Body of pancreas (tissue), 4 donors: Measurements from ENCODE around the gene SAA1. TPM values are rescaled to one million over a fixed set of nuclear protein-coding genes. Genes with fewer than 3 reads are reported as not detected.

Experiments used
- ATAC-seq: fragments of 150-250 bp; one replicate; pipeline ENCODE4 v1.9.1; 2016
- DNase-seq, 4 donors: peaks; one replicate each; pipeline ENCODE4 v3.0.0-alpha.2; 2019
- H3K27ac ChIP-seq, 4 donors: fragments of 200-600 bp; sonication (generic); 1 replicate in 3 of 4; 2 replicates in 1 of 4; pipeline versions ENCODE4 v1.5.1 to v1.6.1; 2016 to 2019; ENCODE audit warnings: mild to moderate bottlenecking in 1 of 4, mixed read lengths in 1 of 4, moderate library complexity in 1 of 4
- H3K27me3 ChIP-seq, 2 donors: fragments of 200-600 bp; sonication (generic); one replicate each; pipeline ENCODE4 v1.6.0; 2016; ENCODE audit warnings: mild to moderate bottlenecking in 1 of 2
- H3K36me3 ChIP-seq, 2 donors: fragments of 200-600 bp; sonication (generic); replicated peaks in 1 of 2; 2 replicates each; pipeline ENCODE4 v1.5.1; 2016; ENCODE audit warnings: low read depth in 2 of 2; ENCODE audit not compliant: insufficient read depth in 1 of 2
- H3K4me1 ChIP-seq: fragments of 200-600 bp; sonication (generic); one replicate; pipeline ENCODE4 v1.6.0; 2016
- H3K4me3 ChIP-seq, 2 donors: fragments of 200-600 bp; sonication (generic); 1 replicate in 1 of 2; 2 replicates in 1 of 2; pipeline ENCODE4 v1.5.1; 2016 to 2019
- H3K9me3 ChIP-seq, 3 donors: fragments of 200-600 bp; sonication (generic); 1 replicate in 2 of 3; 2 replicates in 1 of 3; pipeline ENCODE4 v1.5.1; 2016
- CTCF ChIP-seq, 7 experiments: fragments of 450-650 bp in 4 of 7; fragments of 200-600 bp in 3 of 7; sonication (generic) in 3 of 7; IDR thresholded peaks; one replicate each; pipeline ENCODE4 v1.5.1; 2016 to 2019; ENCODE audit warnings: antibody characterized with exemption in 7 of 7
- POLR2A ChIP-seq, 3 donors: fragments of 450-650 bp; IDR thresholded peaks; one replicate each; pipeline ENCODE4 v1.6.1; 2016; ENCODE audit warnings: antibody characterized with exemption in 3 of 3, mild to moderate bottlenecking in 2 of 3
- WGBS, 2 donors: methylation state at CpG; one replicate each; pipeline ENCODE4 v1.1.5; 2017; 5-methylcytosine and 5-hydroxymethylcytosine counted together
- intact Hi-C: fragments of 100-400 bp; cut with DNase I; formaldehyde crosslinking; loops from one replicate; pipeline ENCODE4 v1.15.1; 2023
- total RNA-seq, 2 donors: library from RNA; depleted of rRNA; stranded (reverse); fragments of >200 nt; gene quantifications; one replicate each; pipeline ENCODE4 v1.1.0, GENCODE V29; 2016

The SAA1 gene
- total RNA-seq, 2 donors from 2014 or later, result 24.1 to 450 TPM

- ATAC-seq (no peak), DNase-seq (no peak)
- Histone ChIP-seq H3K27me3 (no peaks in the 10 kb centered on the region), H3K4me3 (no peak overlapping the region), H3K36me3 (no peaks in the 10 kb centered on the region), H3K27ac (no peak overlapping the region), H3K4me1 (no peaks in the 10 kb centered on the region), H3K9me3 (no peaks in the 10 kb centered on the region)
- WGBS, 2 donors, result 51 to 59% methylated on average over 2 of the region's 2 CpGs
- intact Hi-C loops, result no loop called here
- TF ChIP-seq POLR2A (IDR thresholded peaks at IDR 0.05), result no peak
- no peak for TF ChIP-seq CTCF (IDR thresholded peaks at IDR 0.05)
These were observed 40.2 kb upstream of the SAA1 start for GRCh38 chr11:18225913-18226312.

GRCh38 chr11:18229501-18229900, 36.6 kb upstream of the SAA1 start:
- no peaks in the 10 kb centered on the region for H3K4me1 ChIP-seq
- H3K27me3 ChIP-seq, result no peaks in the 10 kb centered on the region
- ATAC-seq (no peak), DNase-seq (no peak)
- no peaks in the 10 kb centered on the region for H3K9me3 ChIP-seq
- no peaks in the 10 kb centered on the region for H3K36me3 ChIP-seq
- 57 to 71% methylated on average over 3 of the region's 3 CpGs for WGBS, 2 donors
- H3K27ac ChIP-seq, result no peak overlapping the region
- intact Hi-C loops, result no loop called here
- TF ChIP-seq POLR2A (IDR thresholded peaks at IDR 0.05), result no peak
- no peak for TF ChIP-seq CTCF (IDR thresholded peaks at IDR 0.05)
- H3K4me3 ChIP-seq, result no peak overlapping the region

DNA sequence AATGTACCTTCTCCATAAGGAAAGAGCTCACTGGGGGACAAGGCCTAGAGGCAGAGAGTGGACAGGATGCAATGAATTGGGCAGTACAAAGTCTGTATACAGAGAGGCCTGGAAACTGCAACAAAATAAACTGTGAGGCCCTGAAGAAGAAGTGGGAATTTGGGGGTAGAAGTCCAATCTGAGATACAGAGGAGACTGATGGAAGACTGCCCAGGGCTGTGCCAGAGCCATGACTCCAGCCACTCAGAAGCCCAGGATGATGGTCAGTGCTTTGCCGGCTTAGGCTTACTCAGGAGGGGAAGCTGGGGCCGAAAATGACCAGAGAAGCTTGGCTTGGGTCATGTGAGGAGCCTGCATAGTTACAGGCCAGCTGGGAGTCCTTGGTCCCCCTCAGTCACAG, 35.2 kb upstream of the SAA1 start:
- Histone ChIP-seq H3K4me3 (no peak overlapping the region), H3K27me3 (no peaks in the 10 kb centered on the region), H3K4me1 (no peaks in the 10 kb centered on the region), H3K9me3 (no peaks in the 10 kb centered on the region), H3K36me3 (no peaks in the 10 kb centered on the region), H3K27ac (no peak overlapping the region)
- intact Hi-C loops, result no loop called here
- no peak for DNase-seq
- 77 to 78% methylated on average over 2 of the region's 2 CpGs for WGBS, 2 donors
- no peak for ATAC-seq
- TF ChIP-seq POLR2A (IDR thresholded peaks at IDR 0.05), result no peak
- no peak for TF ChIP-seq CTCF (IDR thresholded peaks at IDR 0.05)

- ATAC-seq, result no peak
- Histone ChIP-seq H3K27me3 (no peaks in the 10 kb centered on the region), H3K27ac (no peak overlapping the region), H3K9me3 (no peaks in the 10 kb centered on the region), H3K4me3 (no peak overlapping the region), H3K36me3 (no peaks in the 10 kb centered on the region), H3K4me1 (no peaks in the 10 kb centered on the region)
- intact Hi-C loops, result no loop called here
- TF ChIP-seq POLR2A (IDR thresholded peaks at IDR 0.05) (no peak), CTCF (IDR thresholded peaks at IDR 0.05) (no peak)
- no peak for DNase-seq
- 83 to 85% methylated on average over 4 of the region's 4 CpGs for WGBS, 2 donors
These were observed 32.2 kb upstream of the SAA1 start for GRCh38 chr11:18233912-18234311.

DNA sequence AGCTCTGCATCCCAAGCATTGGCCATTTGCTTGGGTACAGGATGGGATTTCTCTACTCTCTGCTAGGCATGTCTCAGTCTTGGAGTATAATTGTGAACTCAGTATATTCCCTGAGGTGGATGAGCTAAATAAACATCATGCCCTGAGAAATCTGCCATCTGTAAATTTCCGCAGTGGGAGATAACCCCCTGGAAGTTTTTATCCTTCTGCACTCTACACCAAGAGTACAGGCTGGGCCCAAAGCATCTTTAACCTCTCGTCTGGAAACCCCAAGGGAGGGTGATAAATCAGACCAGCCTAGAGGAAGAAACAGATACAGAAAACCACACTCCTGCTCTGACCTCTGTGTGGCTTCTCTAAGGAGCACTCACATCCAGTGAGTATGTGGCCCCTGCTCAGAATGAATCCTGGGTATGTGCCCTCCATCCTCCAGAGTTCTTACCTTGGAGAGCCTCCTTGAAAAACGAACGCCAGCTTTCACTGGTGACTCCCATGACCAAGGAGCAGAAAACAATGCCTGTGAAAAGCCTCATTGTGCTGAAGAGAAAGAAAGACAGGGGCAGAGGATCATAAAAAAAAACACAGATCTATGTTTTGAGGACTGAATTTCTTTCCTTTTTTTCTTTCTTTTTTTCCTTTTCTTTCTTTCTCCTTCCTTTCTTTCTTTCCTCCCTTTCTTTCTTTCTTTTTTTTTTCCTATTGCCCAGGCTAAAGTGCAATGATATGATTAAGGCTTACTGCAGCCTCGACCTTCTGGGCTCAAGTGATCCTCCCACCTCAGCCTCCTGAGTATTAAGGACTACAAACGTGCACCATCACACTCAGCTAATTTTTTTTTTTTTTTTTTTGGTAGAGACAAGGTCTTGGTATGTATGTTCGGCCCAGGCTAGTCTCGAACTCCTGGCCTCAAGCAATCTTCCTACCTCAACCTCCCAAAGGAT, 30.4 kb upstream of the SAA1 start:
- no peak overlapping the region for H3K27ac ChIP-seq
- H3K27me3 ChIP-seq, result no peaks in the 10 kb centered on the region
- intact Hi-C loops, result no loop called here
- H3K9me3 ChIP-seq, result no peaks in the 10 kb centered on the region
- 52 to 57% methylated on average over 8 of the region's 8 CpGs for WGBS, 2 donors
- H3K4me1 ChIP-seq, result no peaks in the 10 kb centered on the region
- no peak for ATAC-seq
- TF ChIP-seq POLR2A (IDR thresholded peaks at IDR 0.05), result no peak
- no peak for TF ChIP-seq CTCF (IDR thresholded peaks at IDR 0.05)
- no peak for DNase-seq
- no peak overlapping the region for H3K4me3 ChIP-seq
- no peaks in the 10 kb centered on the region for H3K36me3 ChIP-seq
